A549 (cell line): ENCODE results near the gene KRT38.

Experiments
- CEBPB ChIP-seq, 2 experiments: fragments of >200 bp in 1 of 2; sonication (Bioruptor Twin) in 1 of 2; formaldehyde crosslinking in 1 of 2; IDR thresholded peaks; 2 replicates each; pipeline ENCODE4 v1.6.1; 2012 to 2016
- CTCF ChIP-seq: fragments of >200 bp; sonication (Bioruptor Twin); formaldehyde crosslinking; IDR thresholded peaks from 3 replicates; pipeline ENCODE4 v1.5.1; 2016
- EP300 ChIP-seq, 2 experiments: fragments of >200 bp; sonication (Bioruptor Twin); formaldehyde crosslinking; IDR thresholded peaks; 2 replicates in 1 of 2; 3 replicates in 1 of 2; pipeline ENCODE4 v1.6.1; 2016 to 2017
- FOSB ChIP-seq: fragments of 250-450 bp; sonication (Bioruptor Pico); IDR thresholded peaks from 2 replicates; pipeline ENCODE4 v1.5.0; 2020; ENCODE audit warnings: mild to moderate bottlenecking, moderate library complexity
- HMGXB4 ChIP-seq: fragments of 250-450 bp; sonication (Bioruptor Pico); IDR thresholded peaks from 2 replicates; pipeline ENCODE4 v1.5.0; 2021; ENCODE audit warnings: mild to moderate bottlenecking, moderate library complexity, borderline replicate concordance
- MAX ChIP-seq: IDR thresholded peaks from 2 replicates; pipeline ENCODE4 v1.6.1; 2012
- POLR2AphosphoS2 ChIP-seq: conservative IDR thresholded peaks from 2 replicates; pipeline ENCODE4 v1.6.1; 2012; ENCODE audit warnings: low read length, improper control_type of control experiment, inconsistent platforms
- SREBF2 ChIP-seq: fragments of 450-650 bp; IDR thresholded peaks from 2 replicates; pipeline ENCODE4 v1.6.1; 2014; ENCODE audit warnings: mild to moderate bottlenecking, moderate library complexity
- USF2 ChIP-seq: fragments of 450-650 bp; IDR thresholded peaks from 2 replicates; pipeline ENCODE4 v1.6.1; 2014; ENCODE audit warnings: antibody characterized with exemption
- ZSCAN20 ChIP-seq: fragments of 250-450 bp; sonication (Bioruptor Pico); IDR thresholded peaks from 2 replicates; pipeline ENCODE4 v1.8.0; 2022; ENCODE audit warnings: mild to moderate bottlenecking, moderate library complexity
- TF ChIP-seq, protein P1 (sequence below): fragments of 200-600 bp; sonication (generic); IDR thresholded peaks from 2 replicates; pipeline ENCODE4 v1.6.1; 2016; ENCODE audit warnings: antibody characterized with exemption, mild to moderate bottlenecking, moderate library complexity

GRCh38 chr17:41421617-41422016, 19.2 kb downstream of the KRT38 start:
- TF ChIP-seq CEBPB (IDR thresholded peaks at IDR 0.05) (no peak), CTCF (no peak), USF2 (no peak), SREBF2 (no peak), POLR2AphosphoS2 (no peak), MAX (no peak), ZSCAN20 (CRISPR knock-in tag) (no peak), EP300 (IDR thresholded peaks at IDR 0.05) (no peak), HMGXB4 (CRISPR knock-in tag) (no peak), FOSB (no peak)
- TF ChIP-seq, protein P1, sequence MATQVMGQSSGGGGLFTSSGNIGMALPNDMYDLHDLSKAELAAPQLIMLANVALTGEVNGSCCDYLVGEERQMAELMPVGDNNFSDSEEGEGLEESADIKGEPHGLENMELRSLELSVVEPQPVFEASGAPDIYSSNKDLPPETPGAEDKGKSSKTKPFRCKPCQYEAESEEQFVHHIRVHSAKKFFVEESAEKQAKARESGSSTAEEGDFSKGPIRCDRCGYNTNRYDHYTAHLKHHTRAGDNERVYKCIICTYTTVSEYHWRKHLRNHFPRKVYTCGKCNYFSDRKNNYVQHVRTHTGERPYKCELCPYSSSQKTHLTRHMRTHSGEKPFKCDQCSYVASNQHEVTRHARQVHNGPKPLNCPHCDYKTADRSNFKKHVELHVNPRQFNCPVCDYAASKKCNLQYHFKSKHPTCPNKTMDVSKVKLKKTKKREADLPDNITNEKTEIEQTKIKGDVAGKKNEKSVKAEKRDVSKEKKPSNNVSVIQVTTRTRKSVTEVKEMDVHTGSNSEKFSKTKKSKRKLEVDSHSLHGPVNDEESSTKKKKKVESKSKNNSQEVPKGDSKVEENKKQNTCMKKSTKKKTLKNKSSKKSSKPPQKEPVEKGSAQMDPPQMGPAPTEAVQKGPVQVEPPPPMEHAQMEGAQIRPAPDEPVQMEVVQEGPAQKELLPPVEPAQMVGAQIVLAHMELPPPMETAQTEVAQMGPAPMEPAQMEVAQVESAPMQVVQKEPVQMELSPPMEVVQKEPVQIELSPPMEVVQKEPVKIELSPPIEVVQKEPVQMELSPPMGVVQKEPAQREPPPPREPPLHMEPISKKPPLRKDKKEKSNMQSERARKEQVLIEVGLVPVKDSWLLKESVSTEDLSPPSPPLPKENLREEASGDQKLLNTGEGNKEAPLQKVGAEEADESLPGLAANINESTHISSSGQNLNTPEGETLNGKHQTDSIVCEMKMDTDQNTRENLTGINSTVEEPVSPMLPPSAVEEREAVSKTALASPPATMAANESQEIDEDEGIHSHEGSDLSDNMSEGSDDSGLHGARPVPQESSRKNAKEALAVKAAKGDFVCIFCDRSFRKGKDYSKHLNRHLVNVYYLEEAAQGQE = no peak
